Measurements from ENCODE around the gene MTA1. TPM values are rescaled to one million over a fixed set of nuclear protein-coding genes. Genes with fewer than 3 reads are reported as not detected.

The MTA1 gene
- total RNA-seq, 2 donors from 2014 or later, result 93.4 to 252 TPM

GRCh38 chr14:105476097-105476830 is 56.6 kb downstream of the MTA1 start:
- ATAC-seq (no peak), DNase-seq (ENCODE audit: low spot score) (no peak)
- H3K27me3 Mint-ChIP-seq, result no peaks in the 10 kb centered on the region
- peaks cover 11 to 17% of the 10 kb centered on the region in 2 donors for H3K4me1 Mint-ChIP-seq (ENCODE audit: low read depth in 2 of 2)
- H3K9me3 Mint-ChIP-seq, result no peaks in the 10 kb centered on the region
- no peak overlapping the region for H3K27ac Mint-ChIP-seq
- no peaks in the 10 kb centered on the region for H3K36me3 Mint-ChIP-seq
- no peak overlapping the region for H3K4me3 Mint-ChIP-seq

- Mint-ChIP-seq H3K27ac (peak overlapping the region; percentile 9 to 53), H3K9me3 (no peaks in the 10 kb centered on the region), H3K4me1 (ENCODE audit: low read depth in 2 of 2) (peaks cover 15 to 23% of the 10 kb centered on the region in 2 donors), H3K36me3 (no peaks in the 10 kb centered on the region), H3K4me3 (no peak overlapping the region), H3K27me3 (no peaks in the 10 kb centered on the region)
- ATAC-seq (no peak), DNase-seq (ENCODE audit: low spot score) (no peak)
Measured at GRCh38 chr14:105476831-105477659, 57.4 kb downstream of the MTA1 start.

- ATAC-seq, result no peak
- H3K9me3 Mint-ChIP-seq, result no peaks in the 10 kb centered on the region
- H3K4me3 Mint-ChIP-seq, result no peak overlapping the region
- H3K4me1 Mint-ChIP-seq (ENCODE audit: low read depth in 2 of 2), result peaks cover 20 to 27% of the 10 kb centered on the region in 2 donors
- H3K27ac Mint-ChIP-seq, result peak overlapping the region; percentile 9 to 53
- no peaks in the 10 kb centered on the region for H3K27me3 Mint-ChIP-seq
- no peaks in the 10 kb centered on the region for H3K36me3 Mint-ChIP-seq
- DNase-seq (ENCODE audit: low spot score), result no peak
Measured at GRCh38 chr14:105477660-105478397, 58.2 kb downstream of the MTA1 start.

- no peaks in the 10 kb centered on the region for H3K27me3 Mint-ChIP-seq
- DNase-seq (ENCODE audit: low spot score) (no peak), ATAC-seq (no peak)
- no peak overlapping the region for H3K4me3 Mint-ChIP-seq
- no peaks in the 10 kb centered on the region for H3K36me3 Mint-ChIP-seq
- no peak overlapping the region for H3K27ac Mint-ChIP-seq
- H3K4me1 Mint-ChIP-seq (ENCODE audit: low read depth in 2 of 2), result peaks cover 20 to 27% of the 10 kb centered on the region in 2 donors
- H3K9me3 Mint-ChIP-seq, result no peaks in the 10 kb centered on the region
Measured at GRCh38 chr14:105478398-105479251, 59.0 kb downstream of the MTA1 start.

- Mint-ChIP-seq H3K4me1 (ENCODE audit: low read depth in 2 of 2) (peaks cover 25 to 33% of the 10 kb centered on the region in 2 donors), H3K27me3 (no peaks in the 10 kb centered on the region), H3K4me3 (no peak overlapping the region), H3K36me3 (no peaks in the 10 kb centered on the region), H3K27ac (peak overlapping the region in 1 of 2 donors; percentile 73), H3K9me3 (no peaks in the 10 kb centered on the region)
- ATAC-seq, result no peak
- DNase-seq (ENCODE audit: low spot score), result no peak
Measured at GRCh38 chr14:105479431-105480158, 60.0 kb downstream of the MTA1 start.

GRCh38 chr14:105480199-105480746 is 60.6 kb downstream of the MTA1 start:
- Mint-ChIP-seq H3K27me3 (no peaks in the 10 kb centered on the region), H3K9me3 (no peaks in the 10 kb centered on the region), H3K4me3 (no peak overlapping the region), H3K27ac (peak overlapping the region in 1 of 2 donors; percentile 73), H3K4me1 (ENCODE audit: low read depth in 2 of 2) (peaks cover 26 to 34% of the 10 kb centered on the region in 2 donors), H3K36me3 (no peaks in the 10 kb centered on the region)
- ATAC-seq (no peak), DNase-seq (ENCODE audit: low spot score) (no peak)

GRCh38 chr14:105480807-105481801 is 61.5 kb downstream of the MTA1 start:
- no peaks in the 10 kb centered on the region for H3K9me3 Mint-ChIP-seq

GRCh38 chr14:105481886-105482457 is 62.3 kb downstream of the MTA1 start:
- H3K4me1 Mint-ChIP-seq (ENCODE audit: low read depth in 2 of 2), result peaks cover 32 to 34% of the 10 kb centered on the region in 2 donors
- no peaks in the 10 kb centered on the region for H3K36me3 Mint-ChIP-seq
- H3K27me3 Mint-ChIP-seq, result no peaks in the 10 kb centered on the region
- H3K9me3 Mint-ChIP-seq, result no peaks in the 10 kb centered on the region
- DNase-seq (ENCODE audit: low spot score) (peak; percentile 90), ATAC-seq (peak; percentile 75 to 79)
- H3K27ac Mint-ChIP-seq, result peak overlapping the region; percentile 70 to 73
- H3K4me3 Mint-ChIP-seq, result peak overlapping the region; percentile 56

More at GRCh38 chr14:105480807-105481801, 61.5 kb downstream of the MTA1 start:
- Mint-ChIP-seq H3K4me1 (ENCODE audit: low read depth in 2 of 2) (peaks cover 32 to 34% of the 10 kb centered on the region in 2 donors), H3K36me3 (no peaks in the 10 kb centered on the region), H3K4me3 (peak overlapping the region; percentile 56), H3K27ac (peak overlapping the region; percentile 70 to 73), H3K27me3 (no peaks in the 10 kb centered on the region)
- DNase-seq (ENCODE audit: low spot score) (peak; percentile 87), ATAC-seq (peak; percentile 75 to 82)

- H3K4me3 Mint-ChIP-seq, result peak overlapping the region; percentile 56
- no peaks in the 10 kb centered on the region for H3K27me3 Mint-ChIP-seq
- H3K9me3 Mint-ChIP-seq, result no peaks in the 10 kb centered on the region
- peaks cover 26 to 28% of the 10 kb centered on the region in 2 donors for H3K4me1 Mint-ChIP-seq (ENCODE audit: low read depth in 2 of 2)
- no peak for ATAC-seq
- H3K36me3 Mint-ChIP-seq, result no peaks in the 10 kb centered on the region
- no peak for DNase-seq (ENCODE audit: low spot score)
- peak overlapping the region; percentile 70 to 73 for H3K27ac Mint-ChIP-seq
Measured at GRCh38 chr14:105482486-105483110, 63.0 kb downstream of the MTA1 start.

- ATAC-seq (no peak), DNase-seq (ENCODE audit: low spot score) (no peak)
- no peaks in the 10 kb centered on the region for H3K9me3 Mint-ChIP-seq
- no peak overlapping the region for H3K27ac Mint-ChIP-seq
- H3K4me3 Mint-ChIP-seq, result no peak overlapping the region
- no peaks in the 10 kb centered on the region for H3K36me3 Mint-ChIP-seq
- H3K4me1 Mint-ChIP-seq (ENCODE audit: low read depth in 2 of 2), result peaks cover 28 to 30% of the 10 kb centered on the region in 2 donors
- H3K27me3 Mint-ChIP-seq, result no peaks in the 10 kb centered on the region
Measured at GRCh38 chr14:105483300-105484068, 63.9 kb downstream of the MTA1 start.
